OCI-LY7 (cell line): ENCODE measurements around the gene COL13A1. TPM values are rescaled to one million over a fixed set of nuclear protein-coding genes. Genes with fewer than 3 reads are reported as not detected.
A peak's percentile ranks its signal among the peaks of the same experiment; 100 is the strongest.

Source experiments
- BruUV-seq: library from RNA; stranded (reverse); fragments of 400-500 nt; replicated peaks from 2 replicates; lab custom pipeline; 2021; lab: Mats Ljungman, UMichigan
- CTCF ChIA-PET: fragments of 300-600 bp; sonication (Branson Sonifier 250); formaldehyde crosslinking; loops from one replicate; lab custom pipeline; 2022; ENCODE audit warnings: antibody characterized with exemption; ENCODE audit not compliant: unreplicated experiment; lab: Charles Lee
- POLR2A ChIA-PET: fragments of 300-600 bp; sonication (Branson Sonifier 250); formaldehyde crosslinking; loops from one replicate; lab custom pipeline; 2022; ENCODE audit warnings: antibody characterized with exemption; lab: Charles Lee
- DNase-seq: peaks from one replicate; pipeline ENCODE4 v3.0.0-alpha.2; 2015; ENCODE audit warnings: low spot score
- H2AFZ ChIP-seq: fragments of 200-600 bp; sonication (generic), shearing (Covaris generic); 2 replicates; pipeline ENCODE4 v1.6.1; 2014; ENCODE audit warnings: mild to moderate bottlenecking, antibody characterized with exemption, low read length, moderate library complexity
- H3K27ac ChIP-seq: fragments of 200-600 bp; sonication (generic); 2 replicates; pipeline ENCODE4 v1.5.1; 2014; ENCODE audit warnings: mixed run types, low read depth, mild to moderate bottlenecking, moderate library complexity, low read length, inconsistent platforms; ENCODE audit not compliant: poor library complexity, severe bottlenecking
- H3K36me3 ChIP-seq: fragments of 200-600 bp; sonication (generic); 2 replicates; pipeline ENCODE4 v1.6.1; 2014; ENCODE audit warnings: mild to moderate bottlenecking, antibody characterized with exemption, low read length, moderate library complexity, mixed read lengths; ENCODE audit not compliant: insufficient read depth
- H3K4me1 ChIP-seq: fragments of 200-600 bp; sonication (generic); 2 replicates; pipeline ENCODE4 v1.5.1; 2014; ENCODE audit warnings: mild to moderate bottlenecking, low read length; ENCODE audit not compliant: insufficient read depth, poor library complexity, severe bottlenecking
- H3K4me2 ChIP-seq: fragments of 200-600 bp; sonication (generic); 2 replicates; pipeline ENCODE4 v1.6.1; 2014; ENCODE audit warnings: mild to moderate bottlenecking, low read length
- H3K4me3 ChIP-seq: fragments of 200-600 bp; sonication (generic); 2 replicates; pipeline ENCODE4 v1.5.1; 2014; ENCODE audit warnings: mild to moderate bottlenecking, low read depth, low read length; ENCODE audit not compliant: poor library complexity, severe bottlenecking
- H3K79me2 ChIP-seq: fragments of 200-600 bp; sonication (generic); 2 replicates; pipeline ENCODE4 v1.6.1; 2016; ENCODE audit warnings: low read depth, mild to moderate bottlenecking, low read length, moderate library complexity, mixed read lengths; ENCODE audit not compliant: insufficient read depth
- H3K9me2 ChIP-seq: fragments of 200-600 bp; sonication (generic); 2 replicates; pipeline ENCODE4 v1.6.1; 2016; ENCODE audit warnings: mild to moderate bottlenecking, low read length, mixed read lengths; ENCODE audit not compliant: insufficient read depth
- H3K9me3 ChIP-seq: fragments of 200-600 bp; sonication (generic); 2 replicates; pipeline ENCODE4 v1.6.1; 2014; ENCODE audit warnings: mild to moderate bottlenecking, mixed run types, low read length, mixed read lengths
- H4K20me1 ChIP-seq: fragments of 200-600 bp; sonication (generic); 2 replicates; pipeline ENCODE4 v1.6.1; 2014; ENCODE audit warnings: mild to moderate bottlenecking, antibody characterized with exemption, low read length, moderate library complexity, mixed read lengths; ENCODE audit not compliant: insufficient read depth
- CTCF ChIP-seq: fragments of 200-600 bp; sonication (generic); conservative IDR thresholded peaks from 2 replicates; pipeline ENCODE4 v1.5.1; 2014; ENCODE audit warnings: mild to moderate bottlenecking, antibody characterized with exemption, low read length, moderate library complexity, mixed read lengths
- EZH2phosphoT487 ChIP-seq: fragments of 200-600 bp; sonication (generic); IDR thresholded peaks from 2 replicates; pipeline ENCODE4 v1.6.1; 2018; ENCODE audit warnings: low read depth, borderline replicate concordance, mild to moderate bottlenecking, mixed run types, antibody characterized with exemption, low read length, moderate library complexity, mixed read lengths
- intact Hi-C: fragments of 100-400 bp; cut with micrococcal nuclease; formaldehyde crosslinking; loops from one replicate; pipeline ENCODE4 v1.10.0; 2022; ENCODE audit not compliant: unreplicated experiment
- total RNA-seq, 2 experiments: library from RNA; depleted of rRNA in 1 of 2; stranded (reverse); fragments of >200 nt in 1 of 2; shearing (Covaris generic) in 1 of 2; gene quantifications; 2 replicates each; pipeline ENCODE4 v1.2.3, GENCODE V29; 2014 to 2022

COL13A1 gene
- total RNA-seq, 2 experiments from 2014 or later: 0.06 TPM; not detected in 1

GRCh38 chr10:69961881-69962745, 160.4 kb downstream of the COL13A1 start:
- CTCF ChIA-PET: interaction anchor here (0.5 to 0.6 kb wide), 2 partner anchors 32 to 163 kb away, joined by 3 to 17 read pairs; no protein-coding TSS in a partner anchor

GRCh38 chr10:69962746-69963135, 161.0 kb downstream of the COL13A1 start:
- no peaks in the 10 kb centered on the region for H3K9me3 ChIP-seq
- H3K4me3 ChIP-seq: peak overlapping the region; percentile 6
- no peaks in the 10 kb centered on the region for H3K9me2 ChIP-seq
- CTCF ChIA-PET: interaction anchor here (0.7 kb wide), 1 partner anchor 8 kb away, joined by 3 read pairs; no protein-coding TSS in a partner anchor
- BruUV-seq: no TSS peak
- peak overlapping the region; percentile 53 for H3K4me2 ChIP-seq
- H3K79me2 ChIP-seq: no peaks in the 10 kb centered on the region
- peaks cover 47% of the 10 kb centered on the region for H3K4me1 ChIP-seq
- H4K20me1 ChIP-seq: no peaks in the 10 kb centered on the region
- DNase-seq: peak; percentile 33
- no peaks in the 10 kb centered on the region for H3K36me3 ChIP-seq
- TF ChIP-seq EZH2phosphoT487 (no peak), CTCF (no peak)
- H2AFZ ChIP-seq: peak overlapping the region; percentile 62
- H3K27ac ChIP-seq: peak overlapping the region; percentile 26
- POLR2A ChIA-PET: interaction anchor here (0.5 kb wide), 1 partner anchor 1331 kb away, joined by 3 read pairs; no protein-coding TSS in a partner anchor
- intact Hi-C loops: no loop called here

More at GRCh38 chr10:69961881-69962745, 160.4 kb downstream of the COL13A1 start:
- POLR2A ChIA-PET: interaction anchor here (0.5 kb wide), 2 partner anchors 1086 to 1331 kb away, joined by 3 to 4 read pairs; no protein-coding TSS in a partner anchor
- peak overlapping the region; percentile 26 for H3K27ac ChIP-seq
- peaks cover 47% of the 10 kb centered on the region for H3K4me1 ChIP-seq
- H3K4me2 ChIP-seq: peak overlapping the region; percentile 53
- H3K36me3 ChIP-seq: no peaks in the 10 kb centered on the region
- no peak for DNase-seq
- intact Hi-C loops: no loop called here
- peak overlapping the region; percentile 62 for H2AFZ ChIP-seq
- H3K9me3 ChIP-seq: no peaks in the 10 kb centered on the region
- H3K79me2 ChIP-seq: no peaks in the 10 kb centered on the region
- no peaks in the 10 kb centered on the region for H3K9me2 ChIP-seq
- TF ChIP-seq CTCF (no peak), EZH2phosphoT487 (no peak)
- peak overlapping the region; percentile 6 for H3K4me3 ChIP-seq
- BruUV-seq: no TSS peak
- no peaks in the 10 kb centered on the region for H4K20me1 ChIP-seq
